ENCODE data around the gene CHMP6.

CHMP6 gene

DNA sequence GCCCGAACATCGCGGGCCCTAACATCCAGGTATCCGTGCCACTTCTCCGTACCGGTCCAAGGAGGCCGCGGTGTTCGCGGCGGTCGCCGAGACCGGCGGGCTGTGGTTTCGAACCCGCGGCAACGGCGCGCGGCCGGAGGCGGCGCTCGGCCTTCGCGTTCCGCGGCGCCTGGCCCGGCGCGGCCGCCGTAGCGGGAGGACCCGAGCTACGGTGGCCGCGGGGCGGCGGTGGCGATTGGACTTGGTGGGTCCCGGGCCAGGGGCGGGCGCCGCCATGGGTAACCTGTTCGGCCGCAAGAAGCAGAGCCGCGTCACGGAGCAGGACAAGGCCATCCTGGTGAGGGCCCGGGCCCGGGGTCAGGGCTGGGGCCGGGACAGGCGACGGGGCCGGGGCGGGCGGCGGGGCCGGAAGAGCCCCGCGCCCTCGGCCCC is at the start of gene CHMP6:
Gene CHMP6, plus strand, starts transcription at position 197 of the 432 bp plus-strand sequence. Its CDS starts 78 bp downstream, at position 275.
- in situ Hi-C loops (cut with MboI; ENCODE audit: low sequenced_read_pairs): no loop called here

DNA sequence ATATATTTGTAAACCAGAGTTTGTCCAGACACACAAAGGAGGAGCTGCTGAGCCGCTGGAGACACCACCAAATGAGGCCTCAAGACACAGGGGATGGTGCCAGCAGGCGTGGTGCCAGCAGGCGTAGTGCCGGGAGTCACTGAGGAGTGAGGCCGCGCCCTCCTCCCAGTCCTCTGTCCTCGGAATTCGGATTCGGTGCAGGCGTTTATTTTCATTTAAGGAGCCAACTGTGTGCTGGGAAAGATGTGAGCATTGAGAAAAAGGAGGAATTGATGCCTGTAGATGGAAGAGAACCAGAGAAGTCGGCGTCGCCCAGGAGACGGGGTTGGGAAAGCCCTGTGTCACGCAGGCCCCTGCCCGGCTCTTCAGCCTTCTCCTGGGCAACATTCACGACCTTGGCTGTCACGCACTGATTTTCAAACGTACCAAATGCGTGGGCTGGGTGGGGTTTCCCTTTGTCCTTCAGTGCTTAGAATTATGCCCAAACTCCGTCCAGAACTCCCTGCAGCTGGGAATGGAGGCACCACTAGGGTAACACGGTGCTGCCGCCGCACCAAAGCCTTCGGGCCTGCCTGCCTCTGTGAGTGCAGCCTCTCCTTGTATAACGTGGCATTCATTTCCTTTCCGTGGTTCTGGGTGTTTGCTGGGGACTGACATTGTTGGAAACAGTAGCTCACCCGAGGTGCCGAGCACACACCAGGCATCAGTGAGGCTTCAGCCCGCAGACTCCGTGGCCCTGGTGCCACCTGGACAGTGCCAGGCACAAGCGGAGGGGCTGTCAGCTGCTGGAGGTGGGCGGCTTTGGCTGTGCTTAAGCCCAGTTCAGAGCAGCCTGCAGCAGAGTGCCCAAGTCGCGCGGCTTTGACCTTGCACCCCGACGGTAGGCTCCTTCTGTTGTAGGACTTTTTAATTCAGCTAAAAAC is 49.0 kb upstream of the CHMP6 start:
- in situ Hi-C loops (cut with MboI; ENCODE audit: low sequenced_read_pairs): no loop called here

DNA sequence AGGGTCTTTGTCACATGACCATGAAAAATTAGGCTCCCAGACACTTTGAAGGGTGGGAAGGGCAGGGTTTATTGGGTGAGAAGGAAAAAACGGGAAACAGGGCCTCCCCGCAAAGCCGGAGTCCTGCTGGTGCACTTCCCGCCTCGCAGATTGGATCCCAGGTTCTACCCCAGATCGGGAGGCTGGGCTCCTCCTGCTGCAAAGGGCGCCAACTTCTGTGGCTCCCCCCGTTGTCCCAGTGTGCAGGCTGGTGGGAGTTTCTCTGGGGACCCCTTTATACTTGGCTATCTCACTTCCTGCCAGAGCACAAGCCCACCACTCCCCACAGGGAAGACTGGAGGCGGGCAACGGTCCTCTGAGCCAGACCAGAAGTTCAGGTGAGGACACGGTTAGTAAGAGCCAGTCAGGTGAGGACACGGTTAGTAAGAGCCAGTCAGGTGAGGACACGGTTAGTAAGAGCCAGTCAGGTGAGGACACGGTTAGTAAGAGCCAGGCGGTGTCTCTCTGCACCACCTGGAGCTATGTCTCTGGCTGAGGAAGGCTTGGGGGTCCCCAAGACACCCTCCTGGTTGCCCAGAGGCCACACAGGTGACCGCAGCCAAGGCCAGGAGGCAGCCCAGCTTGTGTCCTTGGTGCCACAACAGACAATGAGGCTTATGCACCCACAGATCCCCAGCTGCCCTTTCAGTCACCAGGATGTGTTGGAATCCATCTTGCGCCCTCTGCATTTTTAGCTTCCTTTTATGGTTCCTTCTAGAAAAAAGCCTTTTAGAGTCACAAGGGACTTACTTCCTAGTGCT is 48.1 kb upstream of the CHMP6 start:
- in situ Hi-C loops (cut with MboI; ENCODE audit: low sequenced_read_pairs): no loop called here

DNA sequence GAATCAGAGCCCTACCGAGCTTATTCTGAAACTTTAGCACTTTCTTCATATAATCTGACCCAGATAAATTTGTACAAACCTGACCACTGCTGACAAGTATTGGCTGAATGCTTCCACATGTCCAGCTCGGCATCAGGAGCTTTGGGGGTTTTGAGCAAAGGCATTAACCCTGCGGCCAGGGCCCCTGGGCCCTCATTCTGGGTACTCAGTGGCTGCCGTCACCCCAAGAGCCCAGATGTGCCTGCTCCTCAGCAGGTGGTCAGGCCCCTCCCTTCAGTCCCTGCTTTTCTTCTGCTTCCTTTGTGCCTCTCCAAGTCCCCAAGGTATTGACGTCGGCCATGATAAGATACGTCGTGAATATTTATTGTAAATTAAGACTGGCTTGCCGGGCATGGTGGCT is 47.3 kb upstream of the CHMP6 start:
- in situ Hi-C loops (cut with MboI; ENCODE audit: low sequenced_read_pairs): no loop called here

DNA sequence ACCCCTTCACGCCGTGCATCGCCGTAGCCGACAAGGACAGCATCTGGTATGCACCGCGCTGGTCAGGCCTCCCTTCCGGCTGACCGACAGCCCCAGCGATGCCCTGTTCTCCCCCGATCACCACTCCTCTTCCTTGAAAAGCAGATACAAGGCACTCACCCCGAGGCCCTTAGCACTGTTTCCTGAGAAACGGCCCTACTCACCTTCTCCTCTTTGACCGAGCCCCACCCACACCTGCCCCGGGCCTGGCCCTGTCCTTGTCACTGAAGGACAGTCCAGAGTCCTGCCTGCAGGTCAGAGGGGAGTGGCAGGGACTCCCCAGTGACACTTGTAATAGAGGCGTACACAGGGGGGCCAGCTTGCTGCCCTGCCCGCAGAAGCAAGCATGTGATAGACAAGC is 45.9 kb upstream of the CHMP6 start:
- in situ Hi-C loops (cut with MboI; ENCODE audit: low sequenced_read_pairs): no loop called here

DNA sequence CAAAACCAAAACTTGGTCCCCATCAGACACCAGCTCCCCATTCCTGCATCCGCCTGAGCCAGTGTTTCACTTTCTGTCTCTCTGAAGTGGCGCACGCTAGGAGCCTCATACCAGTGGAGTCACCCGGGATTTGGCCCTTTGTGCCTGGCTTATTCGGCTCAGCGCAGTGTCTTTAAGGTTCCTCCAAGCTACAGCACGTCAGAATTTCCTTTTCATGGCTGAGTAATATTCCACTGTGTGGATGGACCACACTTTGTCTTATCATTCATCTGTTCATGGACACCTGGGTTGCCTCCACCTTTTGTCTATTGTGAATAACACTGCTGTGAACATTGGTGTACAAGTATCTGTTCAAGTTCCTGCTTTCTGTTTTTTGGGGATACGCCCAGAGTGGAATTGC is 45.2 kb upstream of the CHMP6 start:
- in situ Hi-C loops (cut with MboI; ENCODE audit: low sequenced_read_pairs): no loop called here

- in situ Hi-C loops (cut with MboI; ENCODE audit: low sequenced_read_pairs): no loop called here
Observed at GRCh38 chr17:80947200-80947940, 44.3 kb upstream of the CHMP6 start.

DNA sequence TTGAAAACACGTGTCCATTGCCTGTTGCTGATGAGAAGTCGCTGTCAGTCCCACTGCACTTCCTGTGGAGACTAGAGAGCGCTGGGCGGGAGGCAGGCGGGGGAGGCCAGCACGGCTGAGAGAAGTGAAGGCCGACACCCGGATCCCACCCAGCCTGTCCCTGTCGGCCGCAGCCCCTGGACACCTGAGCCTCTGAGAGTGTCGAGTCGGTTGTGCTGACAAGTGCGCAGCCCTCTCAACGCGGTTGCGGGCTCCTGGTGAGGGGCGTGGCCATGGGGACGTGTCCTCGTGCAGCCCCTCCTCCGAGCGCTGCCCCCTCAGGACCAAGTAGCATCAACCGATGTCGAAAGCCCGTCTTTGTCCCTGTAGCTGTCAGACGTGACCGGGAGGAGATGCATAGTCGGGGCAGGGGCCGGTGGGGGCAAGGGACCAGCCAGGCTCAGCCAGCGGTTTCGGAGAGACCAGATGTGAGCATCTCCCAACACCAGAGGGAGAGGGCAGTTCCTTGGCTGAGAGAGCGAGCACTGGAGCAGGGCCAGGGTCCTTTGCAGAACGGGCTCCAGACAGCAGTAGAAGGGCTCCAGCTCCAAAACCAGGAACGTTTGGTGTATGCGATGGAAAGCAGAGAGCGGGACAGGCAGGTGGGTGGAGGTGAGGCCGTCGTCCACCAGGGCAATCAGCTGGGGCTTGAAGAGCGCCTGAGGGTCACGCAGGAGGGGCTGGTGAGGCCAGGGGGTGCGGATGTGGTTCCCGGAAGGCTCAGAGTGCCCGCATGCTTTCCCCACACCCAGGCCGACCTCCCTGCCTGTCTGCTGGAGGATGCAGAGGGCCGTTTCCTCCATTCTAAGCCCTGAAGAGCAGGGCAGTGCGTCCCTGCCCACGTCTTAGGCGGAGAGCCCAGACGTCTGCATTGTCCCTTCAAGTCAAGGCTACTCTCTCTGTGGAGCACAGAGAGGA is 43.3 kb upstream of the CHMP6 start:
- in situ Hi-C loops (cut with MboI; ENCODE audit: low sequenced_read_pairs): no loop called here

GRCh38 chr17:80948976-80949450 is 42.6 kb upstream of the CHMP6 start:
- in situ Hi-C loops (cut with MboI; ENCODE audit: low sequenced_read_pairs): no loop called here

DNA sequence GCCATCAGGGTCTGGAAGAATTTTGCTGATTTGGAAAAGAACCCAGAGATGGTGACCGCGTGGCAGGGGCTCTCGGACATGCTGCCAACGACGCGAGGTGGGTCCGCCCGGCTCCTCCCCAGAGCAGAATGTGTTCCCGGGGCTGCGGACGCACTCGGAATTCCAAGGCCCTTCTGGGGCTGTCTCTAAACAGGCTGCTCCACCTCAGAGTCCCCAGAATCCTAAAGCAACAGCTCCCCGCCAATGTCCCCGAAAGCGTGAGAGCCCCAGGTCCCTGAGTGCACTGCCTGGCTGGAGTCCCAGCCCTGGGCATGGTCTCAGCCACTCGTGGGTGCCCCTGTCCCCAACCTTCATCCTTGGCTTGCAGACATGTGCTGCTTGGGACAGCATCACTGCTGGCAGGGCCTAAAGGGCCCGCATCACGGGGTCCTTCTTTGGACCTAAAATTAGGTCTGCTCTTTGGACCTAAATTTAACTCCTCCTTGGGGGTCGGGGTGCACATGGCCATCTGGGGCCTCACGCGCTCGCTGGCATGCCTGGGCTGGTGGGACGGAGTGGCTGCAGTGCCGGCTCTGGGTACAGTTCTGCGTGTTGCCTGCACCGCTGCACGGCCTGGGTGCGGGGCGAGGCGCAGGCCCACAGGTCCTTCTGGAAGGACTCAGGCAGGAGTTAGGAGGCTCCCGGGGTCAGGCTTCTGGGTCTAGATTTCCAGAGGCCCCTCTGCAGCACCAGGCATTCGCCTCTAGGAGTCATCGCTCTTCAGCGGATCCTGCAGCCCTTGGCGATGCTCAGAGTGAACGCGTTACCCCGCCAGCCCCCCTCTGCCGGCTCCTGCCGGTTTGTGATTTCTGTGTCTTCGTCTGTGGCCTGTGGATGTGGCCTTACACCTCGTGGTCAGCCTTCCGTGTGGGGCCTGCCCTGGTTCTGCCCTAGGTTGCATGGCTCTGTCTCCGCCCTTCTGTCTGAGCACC is 41.9 kb upstream of the CHMP6 start:
- in situ Hi-C loops (cut with MboI; ENCODE audit: low sequenced_read_pairs): no loop called here

GRCh38 chr17:80950466-80951120 is 41.0 kb upstream of the CHMP6 start:
- in situ Hi-C loops (cut with MboI; ENCODE audit: low sequenced_read_pairs): no loop called here

DNA sequence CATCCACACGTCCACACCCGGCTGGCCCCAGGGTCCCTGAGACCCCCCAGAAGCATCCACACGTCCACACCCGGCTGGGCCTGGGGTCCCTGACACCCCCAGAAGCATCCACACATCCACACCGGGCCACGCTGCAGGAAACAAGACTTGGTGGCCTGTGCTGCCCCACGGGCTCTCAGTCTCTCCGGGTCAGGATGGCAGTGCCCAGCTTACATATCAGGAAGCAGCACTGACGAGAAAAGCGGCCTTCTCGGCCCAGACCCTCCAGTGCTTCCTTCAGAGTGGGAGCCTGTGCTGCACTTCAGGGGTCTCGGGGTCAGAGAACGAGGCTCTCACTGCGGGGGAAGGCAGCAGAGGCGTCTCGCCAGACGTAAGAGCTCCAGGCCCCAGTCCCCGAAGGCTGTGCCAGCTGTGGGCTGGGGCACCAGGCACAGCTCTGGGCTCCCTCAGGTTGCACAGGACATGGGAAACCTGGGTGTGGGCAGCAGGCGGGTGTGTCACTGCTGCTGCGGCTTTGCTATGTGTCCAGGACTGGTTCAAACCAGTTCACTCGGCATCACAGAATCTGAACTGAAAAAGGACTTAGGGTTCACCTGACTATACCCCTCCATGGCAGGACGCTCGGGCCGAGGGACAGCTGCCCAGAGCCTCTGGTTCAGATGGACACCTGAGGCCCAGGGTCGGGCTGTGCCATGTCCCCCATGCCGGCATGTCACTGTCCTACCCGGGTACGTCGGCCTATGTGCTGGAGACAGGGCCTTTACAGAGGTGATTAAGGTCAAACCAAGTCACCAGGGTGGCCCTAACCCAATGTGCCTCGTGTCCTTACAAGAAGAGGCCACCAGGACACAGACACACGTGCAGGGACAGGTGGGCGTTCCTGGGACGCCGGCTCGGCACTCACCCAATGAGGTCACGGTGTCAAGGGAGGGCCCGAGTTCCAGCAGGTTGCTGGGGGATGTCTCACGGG is 40.2 kb upstream of the CHMP6 start:
- in situ Hi-C loops (cut with MboI; ENCODE audit: low sequenced_read_pairs): no loop called here

GRCh38 chr17:80952291-80952690 is 39.4 kb upstream of the CHMP6 start:
- in situ Hi-C loops (cut with MboI; ENCODE audit: low sequenced_read_pairs): no loop called here

DNA sequence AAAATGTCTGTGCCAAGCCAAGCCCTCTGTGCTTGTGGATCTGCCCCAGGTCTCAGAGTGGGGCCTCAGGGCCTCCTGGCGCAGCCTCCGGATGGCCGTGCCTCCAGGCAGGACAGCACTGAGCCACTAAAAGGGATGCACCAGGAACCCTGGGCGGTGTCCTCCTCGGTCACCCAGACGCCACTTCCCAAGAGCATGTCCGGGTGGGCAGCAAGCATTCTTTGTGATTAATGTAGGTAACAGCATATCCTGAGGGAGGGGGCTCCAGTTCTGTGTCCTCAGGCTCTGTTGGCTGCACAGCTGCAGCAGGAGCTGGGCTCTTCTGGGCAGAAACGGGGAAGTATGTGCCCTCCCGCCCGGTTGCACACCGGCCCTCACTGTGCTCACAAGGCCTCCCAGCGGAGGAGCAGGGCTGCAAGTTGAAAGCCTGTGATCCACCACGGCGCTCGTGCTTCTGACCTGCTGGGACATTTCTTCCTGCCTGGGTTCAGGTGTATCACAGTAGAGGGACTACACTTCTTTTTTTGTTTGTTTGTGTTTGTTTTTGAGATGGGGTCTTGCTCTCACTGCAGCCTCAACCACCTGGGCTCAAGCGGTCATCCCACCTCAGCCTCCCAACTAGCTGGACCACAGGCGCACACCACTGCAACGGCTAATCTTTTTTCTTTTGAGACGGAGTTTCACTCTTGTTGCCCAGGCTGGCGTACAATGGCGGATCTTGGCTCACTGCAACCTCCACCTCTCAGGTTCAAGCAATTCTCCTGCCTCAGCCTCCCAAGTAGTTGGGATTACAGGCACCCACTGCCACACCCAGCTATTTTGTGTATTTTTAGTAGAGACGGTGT is 37.9 kb upstream of the CHMP6 start:
- in situ Hi-C loops (cut with MboI; ENCODE audit: low sequenced_read_pairs): no loop called here

GRCh38 chr17:80955078-80955477 is 36.6 kb upstream of the CHMP6 start:
- in situ Hi-C loops (cut with MboI; ENCODE audit: low sequenced_read_pairs): no loop called here

DNA sequence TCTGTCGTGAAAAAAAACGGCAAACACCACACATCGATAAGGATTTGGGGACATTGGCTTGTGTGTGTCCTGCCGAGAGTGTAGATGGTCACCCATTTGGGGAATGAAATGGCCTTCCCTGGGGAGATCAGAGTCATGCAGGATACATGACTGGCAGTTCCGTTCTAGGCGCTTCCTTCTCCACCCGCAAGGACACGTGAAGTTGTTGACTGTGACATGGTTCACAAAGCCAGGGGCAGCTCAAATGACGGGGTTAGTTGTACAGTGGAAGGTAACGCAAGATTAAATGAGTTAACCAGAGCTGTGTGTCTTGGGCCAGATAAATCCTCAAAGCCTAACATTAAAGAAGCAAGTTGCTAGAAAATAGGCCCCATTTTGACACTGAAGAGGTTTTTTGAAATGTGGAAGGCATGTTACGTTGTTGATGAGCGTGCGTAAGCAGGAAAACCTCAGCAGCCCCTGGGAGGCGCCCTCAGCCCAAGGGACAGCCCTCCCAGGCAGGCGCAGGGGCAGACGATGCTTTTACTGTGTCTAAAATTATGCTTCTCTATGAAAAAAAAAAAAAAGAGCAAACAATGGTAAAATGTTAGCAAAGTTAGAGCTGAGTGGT is 35.9 kb upstream of the CHMP6 start:
- in situ Hi-C loops (cut with MboI; ENCODE audit: low sequenced_read_pairs): no loop called here
